Heart left ventricle (tissue), 13 donors: ENCODE measurements around the gene ALG8.

Experiments
- POLR2A ChIP-seq, 2 donors: fragments of 450-650 bp; IDR thresholded peaks; one replicate each; pipeline ENCODE4 v1.6.1; 2017; ENCODE audit warnings: antibody characterized with exemption in 2 of 2, mild to moderate bottlenecking in 2 of 2, moderate library complexity in 2 of 2
- TF ChIP-seq, protein P1 (sequence below), 12 donors: fragments of 200-600 bp; sonication (generic) in 4 of 12; IDR thresholded peaks; one replicate each; pipeline versions ENCODE4 v1.5.0 to v1.8.0; 2018 to 2022; ENCODE audit warnings: antibody characterized with exemption in 12 of 12, mild to moderate bottlenecking in 5 of 12
- donor health status: ischemic (EF 13 %, LVEDD 7.1; RV severe dilation, severe dysfunction).
- donor health status: DM: no; HTN: yes; CAD: no.
- donor health status: DM: no; HTN: no; CAD: no.
- donor health status: ischemic (EF 25% LVEDD 6.9; RV normal size, moderate dysfunction).
- donor health status: ischemic (EF 25% LVEDD 5.7; RV mildly dilated, moderate dysfunction).
- donor health status: ischemic (EF 35%, LVEDD 5.7; RV mildly dilated, moderate dysfunction).
- donor health status: nonischemic (EF 11% LVEDD 7.7; RV severe dilation, severe dysfunction).
- donor health status: DM: yes; HTN: yes; CAD: no.
- donor health status: PGD.
- donor health status: ischemic (EF 29% LVEDD 5.4; RV normal size, mild dysfunction).
- donor health status: nonischemic (EF 23%, LVEDD 6.1; RV moderate dilation, normal function).

DNA sequence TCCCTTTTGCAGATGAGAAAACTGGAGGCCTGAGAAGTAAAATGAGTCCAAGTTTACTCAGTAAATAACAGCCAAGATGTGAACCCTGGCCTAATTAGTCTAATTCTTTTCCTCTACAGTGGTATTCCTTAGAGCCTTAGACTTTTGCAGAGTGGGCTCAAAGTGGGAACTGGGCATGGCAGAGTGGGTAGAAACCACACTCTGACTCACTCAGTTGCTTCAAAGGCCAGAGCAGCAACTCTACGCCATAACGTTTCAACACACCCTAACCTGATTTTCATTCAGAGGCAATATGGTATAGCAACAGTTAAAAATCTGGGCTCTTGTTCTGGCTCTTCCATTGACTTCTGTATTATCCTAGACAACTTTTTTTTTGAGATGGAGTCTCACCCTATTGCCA, 73.0 kb downstream of the ALG8 start:
- TF ChIP-seq, protein P1, sequence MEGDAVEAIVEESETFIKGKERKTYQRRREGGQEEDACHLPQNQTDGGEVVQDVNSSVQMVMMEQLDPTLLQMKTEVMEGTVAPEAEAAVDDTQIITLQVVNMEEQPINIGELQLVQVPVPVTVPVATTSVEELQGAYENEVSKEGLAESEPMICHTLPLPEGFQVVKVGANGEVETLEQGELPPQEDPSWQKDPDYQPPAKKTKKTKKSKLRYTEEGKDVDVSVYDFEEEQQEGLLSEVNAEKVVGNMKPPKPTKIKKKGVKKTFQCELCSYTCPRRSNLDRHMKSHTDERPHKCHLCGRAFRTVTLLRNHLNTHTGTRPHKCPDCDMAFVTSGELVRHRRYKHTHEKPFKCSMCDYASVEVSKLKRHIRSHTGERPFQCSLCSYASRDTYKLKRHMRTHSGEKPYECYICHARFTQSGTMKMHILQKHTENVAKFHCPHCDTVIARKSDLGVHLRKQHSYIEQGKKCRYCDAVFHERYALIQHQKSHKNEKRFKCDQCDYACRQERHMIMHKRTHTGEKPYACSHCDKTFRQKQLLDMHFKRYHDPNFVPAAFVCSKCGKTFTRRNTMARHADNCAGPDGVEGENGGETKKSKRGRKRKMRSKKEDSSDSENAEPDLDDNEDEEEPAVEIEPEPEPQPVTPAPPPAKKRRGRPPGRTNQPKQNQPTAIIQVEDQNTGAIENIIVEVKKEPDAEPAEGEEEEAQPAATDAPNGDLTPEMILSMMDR (IDR thresholded peaks at IDR 0.05), result no peak
- no peak for TF ChIP-seq POLR2A (IDR thresholded peaks at IDR 0.05)
